ENCODE measurements around the gene FREM1.

The FREM1 gene

GRCh38 chr9:14824481-14824880 is 85.7 kb downstream of the FREM1 start:
- Histone ChIP-seq H3K27ac (no peak overlapping the region), H3K4me3 (no peak overlapping the region)
- DNase-seq (ENCODE audit: low spot score) = no peak
- no peak for TF ChIP-seq CTCF (IDR thresholded peaks at IDR 0.05)

GRCh38 chr9:14823800-14824199 is 86.4 kb downstream of the FREM1 start:
- no peak for TF ChIP-seq CTCF (IDR thresholded peaks at IDR 0.05)
- DNase-seq (ENCODE audit: low spot score) = no peak
- Histone ChIP-seq H3K27ac (no peak overlapping the region), H3K4me3 (no peak overlapping the region)

DNA sequence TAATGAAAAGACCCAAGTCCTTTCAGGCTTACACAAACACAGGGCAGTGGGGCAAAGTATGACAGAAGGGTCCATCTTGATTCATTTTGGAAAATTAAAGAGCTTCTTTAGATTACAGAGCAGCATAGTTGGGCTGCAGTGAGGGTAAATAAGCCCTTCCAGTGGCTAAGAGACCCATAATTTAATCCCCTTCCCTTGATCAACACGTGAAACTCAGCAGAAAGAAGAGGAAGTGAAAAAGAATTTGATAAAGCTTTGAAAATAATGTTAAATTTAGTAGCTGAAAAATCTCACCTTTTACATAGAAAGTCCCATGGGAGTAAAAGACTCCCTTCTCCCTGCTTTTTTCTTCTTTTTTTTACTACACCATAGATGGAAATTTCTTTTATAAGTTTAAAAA is 87.6 kb downstream of the FREM1 start:
- DNase-seq (ENCODE audit: low spot score) = no peak
- no peak overlapping the region for H3K4me3 ChIP-seq
- no peak overlapping the region for H3K27ac ChIP-seq
- no peak for TF ChIP-seq CTCF (IDR thresholded peaks at IDR 0.05)

GRCh38 chr9:14819183-14819582 is 91.0 kb downstream of the FREM1 start:
- Histone ChIP-seq H3K4me3 (no peak overlapping the region), H3K27ac (no peak overlapping the region)
- no peak for TF ChIP-seq CTCF (IDR thresholded peaks at IDR 0.05)
- no peak for DNase-seq (ENCODE audit: low spot score)

DNA sequence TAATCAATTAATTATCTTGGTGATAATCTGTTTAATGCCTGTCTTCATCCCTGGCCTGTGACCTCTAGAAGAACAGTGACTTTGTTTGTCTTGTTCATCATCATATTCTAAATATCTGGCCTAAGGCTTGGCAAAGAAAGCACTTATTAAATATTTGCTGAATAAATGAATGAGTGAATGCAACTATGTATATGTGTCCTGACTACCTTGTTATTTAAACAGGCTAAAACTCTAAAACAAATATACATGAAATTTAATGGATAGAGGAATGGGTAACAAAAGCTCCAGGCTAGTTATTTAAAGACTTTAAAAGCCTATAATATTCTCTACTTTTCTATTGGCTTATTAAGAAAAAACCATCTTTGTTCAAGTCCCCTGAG is 96.0 kb downstream of the FREM1 start:
- no peak overlapping the region for H3K4me3 ChIP-seq
- no peak for TF ChIP-seq CTCF (IDR thresholded peaks at IDR 0.05)

DNA sequence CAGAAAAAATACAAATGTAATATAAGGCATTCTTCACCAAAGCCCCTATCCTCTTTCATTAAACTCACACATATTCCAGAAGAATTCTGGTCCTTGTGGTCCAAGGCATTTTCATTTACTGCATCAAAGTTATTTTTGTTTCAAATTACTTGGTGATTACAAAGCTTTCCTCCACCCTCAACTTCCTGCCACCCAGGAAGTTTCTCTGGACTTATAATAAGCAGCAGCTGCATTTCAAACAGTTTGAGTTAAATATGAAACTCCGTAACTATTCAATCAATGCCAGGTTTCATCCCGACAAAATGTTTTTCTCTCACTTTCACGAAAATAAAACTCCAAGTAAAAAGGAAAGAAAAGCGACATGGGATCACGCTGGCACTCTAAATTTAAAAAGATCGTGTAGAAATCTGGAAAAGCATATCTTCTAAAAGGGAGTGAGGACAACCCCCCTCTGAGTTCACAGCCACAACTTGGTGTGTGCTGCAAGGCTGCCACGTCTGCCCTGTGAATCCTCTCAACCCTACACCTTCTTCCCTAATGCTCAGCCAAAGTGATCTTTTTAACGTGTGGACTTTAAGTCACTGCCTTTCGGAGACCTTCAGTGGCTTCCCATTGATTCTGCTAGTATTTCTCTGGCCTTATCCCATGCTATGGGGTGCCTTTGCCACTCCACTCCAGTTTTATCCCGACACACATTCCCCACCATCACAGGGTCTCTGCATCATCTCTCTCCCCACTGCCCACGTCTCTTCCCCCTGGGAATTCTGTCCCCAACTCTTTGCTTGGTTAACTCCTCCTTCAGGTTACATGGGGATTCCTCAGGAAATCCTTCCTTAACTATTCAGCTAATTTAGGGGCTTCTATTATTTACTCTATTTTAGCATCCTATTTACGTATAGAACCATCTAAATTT is 96.6 kb downstream of the FREM1 start:
- no peak for TF ChIP-seq CTCF (IDR thresholded peaks at IDR 0.05)
- Histone ChIP-seq H3K27ac (no peak overlapping the region), H3K4me3 (no peak overlapping the region)

More for the DNA sequence above, 96.0 kb downstream of the FREM1 start:
- no peak overlapping the region for H3K27ac ChIP-seq
- DNase-seq (ENCODE audit: low spot score) = no peak

DNA sequence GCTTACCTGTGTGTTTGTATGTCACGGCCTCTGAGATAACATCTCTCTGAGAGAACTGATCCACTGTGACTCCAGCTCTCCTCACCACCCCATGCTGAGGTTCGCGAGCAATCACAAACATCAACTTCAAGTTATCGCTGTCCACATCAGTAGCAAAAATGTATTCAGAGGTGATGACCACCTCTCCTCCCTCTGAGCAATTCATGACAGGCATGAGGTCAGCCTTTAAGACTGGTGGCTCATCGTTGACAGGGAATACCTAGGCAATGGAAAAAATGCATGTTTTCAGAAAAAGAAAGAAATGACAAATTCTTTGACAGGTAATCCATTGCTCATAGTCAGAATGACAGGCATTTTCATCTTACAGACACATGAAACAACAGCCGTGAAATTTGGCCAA is 97.4 kb downstream of the FREM1 start:
- Histone ChIP-seq H3K4me3 (no peak overlapping the region), H3K27ac (no peak overlapping the region)
- DNase-seq (ENCODE audit: low spot score) = no peak
- TF ChIP-seq CTCF (IDR thresholded peaks at IDR 0.05) = no peak

More for the DNA sequence above, 96.6 kb downstream of the FREM1 start:
- DNase-seq (ENCODE audit: low spot score) = no peak

All from coronary artery (tissue), 2 donors.